Sigmoid colon (tissue), 7 donors: ENCODE data around the gene LRFN2. TPM values are rescaled to one million over a fixed set of nuclear protein-coding genes. Genes with fewer than 3 reads are reported as not detected.

Experiments
- DNase-seq: peaks from one replicate; pipeline ENCODE4 v3.0.0-alpha.2; 2019
- H3K27ac ChIP-seq, 4 donors: fragments of 200-600 bp; sonication (generic); one replicate each; pipeline ENCODE4 v1.5.1; 2016 to 2019; ENCODE audit warnings: mild to moderate bottlenecking in 1 of 4
- H3K27me3 ChIP-seq, 3 donors: fragments of 200-600 bp; sonication (generic); one replicate each; pipeline ENCODE4 v1.5.1; 2019; ENCODE audit warnings: mild to moderate bottlenecking in 1 of 3
- H3K36me3 ChIP-seq, 4 donors: fragments of 200-600 bp; sonication (generic); one replicate each; pipeline ENCODE4 v1.5.1; 2016 to 2019
- H3K4me1 ChIP-seq, 4 donors: fragments of 200-600 bp; sonication (generic); one replicate each; pipeline ENCODE4 v1.5.1; 2017 to 2019
- H3K4me3 ChIP-seq, 4 donors: fragments of 200-600 bp; sonication (generic); one replicate each; pipeline ENCODE4 v1.5.1; 2017 to 2019; ENCODE audit warnings: mild to moderate bottlenecking in 2 of 4, moderate library complexity in 1 of 4
- H3K9me3 ChIP-seq, 4 donors: fragments of 200-600 bp in 3 of 4; sonication (generic) in 3 of 4; one replicate each; pipeline versions ENCODE4 v1.5.1 to v1.6.1; 2013 to 2019
- CTCF ChIP-seq, 4 experiments: fragments of 450-650 bp in 3 of 4; fragments of 200-600 bp in 1 of 4; IDR thresholded peaks; one replicate each; pipeline ENCODE4 v1.5.1; 2016 to 2019; ENCODE audit warnings: antibody characterized with exemption in 4 of 4, mild to moderate bottlenecking in 3 of 4, moderate library complexity in 2 of 4
- EP300 ChIP-seq, 4 donors: sonication (generic); formaldehyde crosslinking; IDR thresholded peaks; one replicate each; pipeline ENCODE4 v1.6.1; 2017; ENCODE audit warnings: antibody characterized with exemption in 4 of 4
- POLR2A ChIP-seq, 2 donors: fragments of 450-650 bp; IDR thresholded peaks; one replicate each; pipeline ENCODE4 v1.6.1; 2016; ENCODE audit warnings: antibody characterized with exemption in 2 of 2, mild to moderate bottlenecking in 2 of 2, moderate library complexity in 2 of 2
- POLR2AphosphoS5 ChIP-seq, 4 donors: sonication (generic); formaldehyde crosslinking; IDR thresholded peaks; one replicate each; pipeline ENCODE4 v1.6.1; 2017; ENCODE audit warnings: antibody characterized with exemption in 4 of 4
- WGBS, 2 donors: extraction: QIAGEN DNeasy Blood & Tissue Kit; methylation state at CpG; one replicate each; pipeline ENCODE4 v1.1.7; 2013; 5-methylcytosine and 5-hydroxymethylcytosine counted together
- intact Hi-C: fragments of 100-400 bp; cut with DNase I; formaldehyde crosslinking; loops from one replicate; pipeline ENCODE4 v1.15.1; 2023
- polyA plus RNA-seq, 3 donors: library from polyadenylated mRNA; stranded (reverse); fragments of 200-250 nt; gene quantifications; one replicate each; pipeline ENCODE4 v1.2.3, GENCODE V29; 2013
- total RNA-seq, 4 donors: library from RNA; depleted of rRNA; stranded (reverse); fragments of >200 nt; gene quantifications; one replicate each; pipeline ENCODE4 v1.1.0, GENCODE V29; 2016
- donor health status: healthy with polysubstance abuse.
- donor health status: Bipolar disorder and iron deficiency.
- donor health status: healthy.

The LRFN2 gene
- total and polyA plus RNA-seq, 7 donors = 0.10 to 0.60 (median 0.49) TPM; not detected in 4

GRCh38 chr6:40551966-40552505 lies 35.1 kb downstream of the LRFN2 start:
- no peak overlapping the region for H3K4me3 ChIP-seq
- H3K4me1 ChIP-seq = no peaks in the 10 kb centered on the region
- no peaks in the 10 kb centered on the region for H3K9me3 ChIP-seq
- no peaks in the 10 kb centered on the region for H3K27me3 ChIP-seq
- no peak overlapping the region for H3K27ac ChIP-seq
- intact Hi-C loops = no loop called here
- no peak for DNase-seq
- 82 to 86% methylated on average over 4 of the region's 4 CpGs for WGBS, 2 donors
- TF ChIP-seq CTCF (IDR thresholded peaks at IDR 0.05) (no peak), POLR2AphosphoS5 (IDR thresholded peaks at IDR 0.05) (no peak), EP300 (IDR thresholded peaks at IDR 0.05) (no peak), POLR2A (IDR thresholded peaks at IDR 0.05) (no peak)
- no peaks in the 10 kb centered on the region for H3K36me3 ChIP-seq

DNA sequence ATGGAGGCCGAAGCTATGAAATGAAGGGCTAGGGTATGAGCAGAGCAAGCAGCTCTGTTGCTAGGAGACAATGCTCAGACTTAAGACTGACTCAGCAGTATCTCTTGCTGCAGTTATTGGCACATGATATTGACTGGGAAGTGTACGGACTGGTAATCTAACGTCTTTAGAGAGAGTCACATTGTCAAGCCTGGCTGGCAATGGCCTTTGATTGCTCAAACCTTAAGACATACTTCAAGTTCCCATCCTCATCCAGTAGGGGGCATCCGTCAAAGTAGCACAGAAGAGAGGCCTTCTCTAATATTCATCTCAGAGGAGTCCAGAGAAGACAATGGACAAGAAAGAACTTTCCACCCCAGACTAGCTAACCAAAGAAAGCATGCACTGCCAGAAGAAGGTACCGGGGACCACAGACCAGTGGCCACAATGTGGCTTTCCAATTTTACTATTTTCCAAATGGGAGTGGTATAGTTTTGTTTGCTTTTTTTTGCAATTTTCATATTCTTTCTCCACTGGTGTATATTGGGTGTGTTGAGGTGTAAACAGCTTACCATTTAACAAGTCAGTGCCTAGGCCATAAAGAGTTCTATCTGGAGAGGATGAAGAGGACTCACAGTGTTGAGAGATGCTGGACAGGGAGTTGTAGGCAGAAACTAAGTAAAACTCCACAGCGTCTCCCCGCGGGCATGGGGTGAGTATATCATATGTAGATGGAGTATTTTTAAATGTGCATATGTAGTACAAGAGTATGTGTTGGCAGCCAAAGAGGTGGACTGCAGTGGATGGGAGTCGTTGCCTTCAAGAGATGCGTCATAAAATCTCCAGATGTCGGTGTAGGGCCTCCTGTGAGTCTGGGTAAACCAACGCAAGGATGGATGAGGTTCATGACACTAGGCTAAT lies 36.7 kb downstream of the LRFN2 start:
- WGBS, 2 donors = 72 to 83% methylated on average over 12 of the region's 12 CpGs
- Histone ChIP-seq H3K4me3 (no peak overlapping the region), H3K4me1 (no peaks in the 10 kb centered on the region), H3K27ac (no peak overlapping the region), H3K9me3 (no peaks in the 10 kb centered on the region), H3K36me3 (no peaks in the 10 kb centered on the region), H3K27me3 (no peaks in the 10 kb centered on the region)
- intact Hi-C loops = no loop called here
- DNase-seq = no peak
- TF ChIP-seq POLR2A (IDR thresholded peaks at IDR 0.05) (no peak), EP300 (IDR thresholded peaks at IDR 0.05) (no peak), CTCF (IDR thresholded peaks at IDR 0.05) (peak in 1 of 4 experiments; percentile 19), POLR2AphosphoS5 (IDR thresholded peaks at IDR 0.05) (no peak)

DNA sequence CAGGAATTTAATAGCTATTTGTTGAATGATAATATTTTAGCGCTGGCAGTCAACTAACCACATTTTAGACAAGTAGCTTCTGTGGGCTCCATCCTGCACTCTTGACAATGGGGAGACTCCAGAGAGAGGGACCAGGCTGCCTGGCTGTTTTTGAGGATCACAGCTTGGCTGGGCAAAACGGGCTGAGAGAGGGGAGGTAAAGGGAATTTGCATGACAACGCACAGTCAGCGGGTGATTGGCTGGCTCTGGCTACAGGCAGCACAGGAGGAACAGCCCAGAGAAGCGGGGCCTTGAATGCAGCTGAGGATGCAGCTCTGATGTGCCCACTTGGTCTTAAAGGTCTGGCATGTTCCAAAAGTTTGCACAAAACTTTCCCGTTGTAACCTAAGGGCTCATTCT lies 41.2 kb downstream of the LRFN2 start:
- H3K9me3 ChIP-seq = no peaks in the 10 kb centered on the region
- intact Hi-C loops = no loop called here
- H3K4me1 ChIP-seq = no peaks in the 10 kb centered on the region
- no peak for TF ChIP-seq CTCF (IDR thresholded peaks at IDR 0.05)
- no peak for TF ChIP-seq POLR2A (IDR thresholded peaks at IDR 0.05)
- TF ChIP-seq POLR2AphosphoS5 (IDR thresholded peaks at IDR 0.05) = no peak
- no peak for TF ChIP-seq EP300 (IDR thresholded peaks at IDR 0.05)
- H3K36me3 ChIP-seq = no peaks in the 10 kb centered on the region
- H3K27me3 ChIP-seq = no peaks in the 10 kb centered on the region
- peak; percentile 38 for DNase-seq
- WGBS, 2 donors = 80 to 81% methylated on average over 6 of the region's 6 CpGs
- no peak overlapping the region for H3K27ac ChIP-seq
- no peak overlapping the region for H3K4me3 ChIP-seq

GRCh38 chr6:40543776-40544175 lies 43.4 kb downstream of the LRFN2 start:
- TF ChIP-seq CTCF (IDR thresholded peaks at IDR 0.05) (no peak), POLR2AphosphoS5 (IDR thresholded peaks at IDR 0.05) (no peak), EP300 (IDR thresholded peaks at IDR 0.05) (no peak), POLR2A (IDR thresholded peaks at IDR 0.05) (no peak)
- Histone ChIP-seq H3K27me3 (no peaks in the 10 kb centered on the region), H3K4me3 (no peak overlapping the region), H3K4me1 (no peaks in the 10 kb centered on the region), H3K27ac (no peak overlapping the region), H3K9me3 (no peaks in the 10 kb centered on the region), H3K36me3 (no peaks in the 10 kb centered on the region)
- intact Hi-C loops = no loop called here
- peak; percentile 30 for DNase-seq
- 77 to 94% methylated on average over 2 of the region's 2 CpGs for WGBS, 2 donors
